Astrocyte (in vitro differentiated cells and primary cell): Measurements from ENCODE around the gene IER5. TPM values are rescaled to one million over a fixed set of nuclear protein-coding genes. Genes with fewer than 3 reads are reported as not detected.

Experiments
- DNase-seq: peaks from one replicate; pipeline ENCODE4 v3.0.0-alpha.2; 2010; ENCODE audit warnings: low read depth
- FAIRE-seq: peaks from 2 replicates; lab custom pipeline; 2011; peaks lifted over from hg19 to GRCh38; lab: Jason Lieb, UNC
- H2AFZ ChIP-seq: 2 replicates; pipeline ENCODE4 v1.6.0; 2012; ENCODE audit warnings: low read depth, low read length, inconsistent platforms
- H3K27ac ChIP-seq: 2 replicates; pipeline ENCODE4 v1.5.1; 2011; ENCODE audit warnings: low read depth, low read length, inconsistent platforms
- H3K27me3 ChIP-seq: 2 replicates; pipeline ENCODE4 v1.6.0; 2011; ENCODE audit warnings: low read length, inconsistent platforms; ENCODE audit not compliant: insufficient read depth
- H3K36me3 ChIP-seq: 2 replicates; pipeline ENCODE4 v1.5.1; 2011; ENCODE audit warnings: low read length, inconsistent platforms; ENCODE audit not compliant: insufficient read depth
- H3K4me1 ChIP-seq: 2 replicates; pipeline ENCODE4 v1.5.1; 2011; ENCODE audit warnings: low read length, inconsistent platforms; ENCODE audit not compliant: insufficient read depth
- H3K4me2 ChIP-seq: 2 replicates; pipeline ENCODE4 v1.6.0; 2012; ENCODE audit warnings: low read length, inconsistent platforms
- H3K4me3 ChIP-seq: 2 replicates; pipeline ENCODE4 v1.5.1; 2011; ENCODE audit warnings: low read depth, mild to moderate bottlenecking, low read length, inconsistent platforms; ENCODE audit not compliant: insufficient read depth
- H3K79me2 ChIP-seq: 2 replicates; pipeline ENCODE4 v1.6.0; 2012; ENCODE audit warnings: mild to moderate bottlenecking, low read length, inconsistent platforms; ENCODE audit not compliant: insufficient read depth
- H3K9ac ChIP-seq: 2 replicates; pipeline ENCODE4 v1.6.0; 2012; ENCODE audit warnings: mild to moderate bottlenecking, low read length, inconsistent platforms
- H3K9me3 ChIP-seq: 2 replicates; pipeline ENCODE4 v1.5.1; 2012; ENCODE audit warnings: low read depth, mild to moderate bottlenecking, low read length, inconsistent platforms; ENCODE audit not compliant: insufficient read depth
- H4K20me1 ChIP-seq: 2 replicates; pipeline ENCODE4 v1.6.0; 2012; ENCODE audit warnings: low read length, inconsistent platforms; ENCODE audit not compliant: insufficient read depth
- H3K27ac Mint-ChIP-seq: one replicate; pipeline ENCODE4 v1.8.0; 2021; ENCODE audit warnings: mild to moderate bottlenecking, mixed read lengths; ENCODE audit not compliant: unreplicated experiment
- H3K27me3 Mint-ChIP-seq: one replicate; pipeline ENCODE4 v1.8.0; 2021; ENCODE audit warnings: low read depth, mixed read lengths; ENCODE audit not compliant: unreplicated experiment
- H3K36me3 Mint-ChIP-seq: one replicate; pipeline ENCODE4 v1.8.0; 2021; ENCODE audit warnings: low read depth, mixed read lengths; ENCODE audit not compliant: unreplicated experiment
- H3K4me1 Mint-ChIP-seq: one replicate; pipeline ENCODE4 v1.8.0; 2021; ENCODE audit warnings: low read depth, mixed read lengths; ENCODE audit not compliant: unreplicated experiment
- H3K4me3 Mint-ChIP-seq: one replicate; pipeline ENCODE4 v1.8.0; 2021; ENCODE audit warnings: mild to moderate bottlenecking, moderate library complexity, mixed read lengths; ENCODE audit not compliant: unreplicated experiment
- H3K9me3 Mint-ChIP-seq: one replicate; pipeline ENCODE4 v1.8.0; 2021; ENCODE audit warnings: mild to moderate bottlenecking, mixed read lengths; ENCODE audit not compliant: unreplicated experiment
- EZH2 ChIP-seq: IDR thresholded peaks from 2 replicates; pipeline ENCODE4 v1.6.1; 2012; ENCODE audit warnings: mild to moderate bottlenecking, low read length, inconsistent platforms; ENCODE audit not compliant: insufficient read depth
- total RNA-seq: library from RNA; stranded (reverse); gene quantifications from 2 replicates; pipeline ENCODE4 v1.2.1, GENCODE V29; 2021
- TF ChIP-seq, protein P1 (sequence below): IDR thresholded peaks from 2 replicates; pipeline ENCODE4 v1.5.1; 2011; ENCODE audit warnings: low read depth, mild to moderate bottlenecking, inconsistent platforms, low read length, moderate library complexity; ENCODE audit not compliant: insufficient read depth

IER5 gene
- total RNA-seq, 1 donor from 2014 or later = 28.3 TPM

DNA sequence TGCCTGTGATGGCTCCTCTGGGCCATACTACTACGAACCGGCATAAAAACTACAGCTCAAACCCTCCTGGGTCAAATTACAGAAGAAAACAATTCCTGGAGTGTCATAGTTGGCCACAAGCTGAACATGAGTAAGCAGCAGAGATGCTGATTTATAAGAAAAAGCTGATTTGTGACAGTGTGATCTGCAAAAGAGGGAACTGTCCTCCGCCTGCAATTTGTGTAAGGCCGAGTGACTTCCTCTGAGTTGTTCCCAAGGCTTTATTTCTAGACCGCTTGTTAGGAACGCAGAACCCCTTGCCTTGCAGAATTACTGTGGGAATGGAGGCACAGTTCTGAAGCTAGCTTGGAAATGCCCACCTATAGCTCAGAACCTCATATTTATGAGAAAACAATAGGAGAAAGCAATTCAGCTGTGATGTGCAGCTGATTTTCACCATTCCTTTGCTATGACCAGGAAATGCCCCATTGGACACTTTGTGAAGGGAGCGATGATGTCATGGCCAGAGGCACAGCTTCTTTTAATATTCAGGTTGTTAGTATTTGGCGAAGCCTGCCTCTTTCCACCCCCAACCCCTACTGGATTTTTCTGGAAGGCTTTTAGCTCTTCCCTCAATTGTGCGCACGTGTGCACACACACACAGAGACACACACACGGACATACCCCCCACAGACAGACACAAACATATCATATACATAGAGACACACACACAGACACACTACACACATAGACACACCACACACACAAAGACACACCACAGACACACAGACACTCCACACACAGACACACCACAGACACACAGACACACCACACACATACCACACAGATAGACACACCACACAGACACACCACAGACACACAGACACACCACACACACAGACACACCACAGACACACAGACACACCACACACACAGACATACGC, 47.6 kb downstream of the IER5 start:
- H3K9ac ChIP-seq = peak overlapping the region; percentile 79
- peak overlapping the region; percentile 61 for H3K4me3 Mint-ChIP-seq
- H3K27me3 Mint-ChIP-seq = no peaks in the 10 kb centered on the region

DNA sequence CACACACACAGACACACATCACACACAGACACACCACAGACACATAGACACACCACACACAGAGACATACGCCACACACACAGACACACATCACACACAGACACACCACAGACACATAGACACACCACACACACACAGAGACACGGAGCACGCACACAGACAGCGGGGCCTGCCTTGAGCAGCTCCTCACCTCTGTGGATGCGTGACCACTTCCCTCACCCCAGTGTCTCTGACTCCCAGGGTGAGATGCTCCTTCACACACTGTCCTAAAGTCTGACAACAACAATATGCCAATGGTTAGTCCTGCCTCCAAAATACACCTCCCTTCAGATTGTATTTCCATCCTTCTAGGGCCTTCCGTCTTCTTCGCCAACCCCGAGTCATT, 48.2 kb downstream of the IER5 start:
- Histone ChIP-seq H3K4me3 (no peak overlapping the region), H3K9ac (peak overlapping the region; percentile 79), H3K27ac (peak overlapping the region; percentile 95), H3K4me1 (peaks cover 45% of the 10 kb centered on the region), H3K9me3 (no peaks in the 10 kb centered on the region), H3K27me3 (no peaks in the 10 kb centered on the region), H3K36me3 (no peaks in the 10 kb centered on the region), H3K79me2 (no peaks in the 10 kb centered on the region), H3K4me2 (peak overlapping the region; percentile 82), H2AFZ (no peak overlapping the region), H4K20me1 (no peaks in the 10 kb centered on the region)
- H3K4me1 Mint-ChIP-seq = peaks cover 40% of the 10 kb centered on the region
- H3K4me3 Mint-ChIP-seq = no peak overlapping the region
- H3K27ac Mint-ChIP-seq = peak overlapping the region; percentile 100
- DNase-seq (no peak), FAIRE-seq (no peak)
- peaks cover 1% of the 10 kb centered on the region for H3K36me3 Mint-ChIP-seq
- H3K9me3 Mint-ChIP-seq = peaks cover 2% of the 10 kb centered on the region
- no peaks in the 10 kb centered on the region for H3K27me3 Mint-ChIP-seq
- TF ChIP-seq, protein P1, sequence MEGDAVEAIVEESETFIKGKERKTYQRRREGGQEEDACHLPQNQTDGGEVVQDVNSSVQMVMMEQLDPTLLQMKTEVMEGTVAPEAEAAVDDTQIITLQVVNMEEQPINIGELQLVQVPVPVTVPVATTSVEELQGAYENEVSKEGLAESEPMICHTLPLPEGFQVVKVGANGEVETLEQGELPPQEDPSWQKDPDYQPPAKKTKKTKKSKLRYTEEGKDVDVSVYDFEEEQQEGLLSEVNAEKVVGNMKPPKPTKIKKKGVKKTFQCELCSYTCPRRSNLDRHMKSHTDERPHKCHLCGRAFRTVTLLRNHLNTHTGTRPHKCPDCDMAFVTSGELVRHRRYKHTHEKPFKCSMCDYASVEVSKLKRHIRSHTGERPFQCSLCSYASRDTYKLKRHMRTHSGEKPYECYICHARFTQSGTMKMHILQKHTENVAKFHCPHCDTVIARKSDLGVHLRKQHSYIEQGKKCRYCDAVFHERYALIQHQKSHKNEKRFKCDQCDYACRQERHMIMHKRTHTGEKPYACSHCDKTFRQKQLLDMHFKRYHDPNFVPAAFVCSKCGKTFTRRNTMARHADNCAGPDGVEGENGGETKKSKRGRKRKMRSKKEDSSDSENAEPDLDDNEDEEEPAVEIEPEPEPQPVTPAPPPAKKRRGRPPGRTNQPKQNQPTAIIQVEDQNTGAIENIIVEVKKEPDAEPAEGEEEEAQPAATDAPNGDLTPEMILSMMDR = no peak
- no peak for TF ChIP-seq EZH2

More for the DNA sequence above, 47.6 kb downstream of the IER5 start:
- no peaks in the 10 kb centered on the region for H4K20me1 ChIP-seq
- H3K79me2 ChIP-seq = no peaks in the 10 kb centered on the region
- H3K27ac ChIP-seq = peak overlapping the region; percentile 95
- no peaks in the 10 kb centered on the region for H3K36me3 ChIP-seq
- TF ChIP-seq, protein P1 = no peak
- peak; percentile 93 for DNase-seq
- H3K27me3 ChIP-seq = no peaks in the 10 kb centered on the region
- no peaks in the 10 kb centered on the region for H3K9me3 ChIP-seq
- Mint-ChIP-seq H3K36me3 (peaks cover 1% of the 10 kb centered on the region), H3K27ac (peak overlapping the region; percentile 100), H3K9me3 (peaks cover 2% of the 10 kb centered on the region), H3K4me1 (peaks cover 34% of the 10 kb centered on the region)
- H3K4me3 ChIP-seq = peak overlapping the region; percentile 21
- H3K4me1 ChIP-seq = peaks cover 38% of the 10 kb centered on the region
- FAIRE-seq = peak; percentile 9
- H3K4me2 ChIP-seq = peak overlapping the region; percentile 82
- peak overlapping the region; percentile 12 for H2AFZ ChIP-seq
